Measurements from ENCODE around the gene CACNB4.

- TF ChIP-seq, protein P1, sequence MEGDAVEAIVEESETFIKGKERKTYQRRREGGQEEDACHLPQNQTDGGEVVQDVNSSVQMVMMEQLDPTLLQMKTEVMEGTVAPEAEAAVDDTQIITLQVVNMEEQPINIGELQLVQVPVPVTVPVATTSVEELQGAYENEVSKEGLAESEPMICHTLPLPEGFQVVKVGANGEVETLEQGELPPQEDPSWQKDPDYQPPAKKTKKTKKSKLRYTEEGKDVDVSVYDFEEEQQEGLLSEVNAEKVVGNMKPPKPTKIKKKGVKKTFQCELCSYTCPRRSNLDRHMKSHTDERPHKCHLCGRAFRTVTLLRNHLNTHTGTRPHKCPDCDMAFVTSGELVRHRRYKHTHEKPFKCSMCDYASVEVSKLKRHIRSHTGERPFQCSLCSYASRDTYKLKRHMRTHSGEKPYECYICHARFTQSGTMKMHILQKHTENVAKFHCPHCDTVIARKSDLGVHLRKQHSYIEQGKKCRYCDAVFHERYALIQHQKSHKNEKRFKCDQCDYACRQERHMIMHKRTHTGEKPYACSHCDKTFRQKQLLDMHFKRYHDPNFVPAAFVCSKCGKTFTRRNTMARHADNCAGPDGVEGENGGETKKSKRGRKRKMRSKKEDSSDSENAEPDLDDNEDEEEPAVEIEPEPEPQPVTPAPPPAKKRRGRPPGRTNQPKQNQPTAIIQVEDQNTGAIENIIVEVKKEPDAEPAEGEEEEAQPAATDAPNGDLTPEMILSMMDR (IDR thresholded peaks at IDR 0.05) = no peak
- TF ChIP-seq POLR2A (IDR thresholded peaks at IDR 0.05) = no peak
Observed at GRCh38 chr2:151914989-151915628, 183.7 kb downstream of the CACNB4 start.
